Measurements from ENCODE around the gene N4BP3. TPM values are rescaled to one million over a fixed set of nuclear protein-coding genes. Genes with fewer than 3 reads are reported as not detected.

N4BP3 gene
- total and polyA plus RNA-seq, 2 of the 13 experiments (the other 11 are each of a cell fraction or from before 2014, with no cell fraction given), result 0.13 TPM; not detected in 1

- Histone ChIP-seq H2AFZ (ENCODE audit: low read length) (no peak overlapping the region), H3K4me2 (ENCODE audit: low read depth, low read length) (no peak overlapping the region), H3K36me3 (replicated peaks in 1 of 2; ENCODE audit: control insufficient read depth in 1 of 2, insufficient read depth in 2 of 2, low read length in 2 of 2) (no peaks in the 10 kb centered on the region), H3K27me3 (ENCODE audit: control insufficient read depth in 1 of 2, insufficient read depth in 2 of 2, low read length in 2 of 2) (peaks cover 6 to 17% of the 10 kb centered on the region in 2 experiments; a peak in 4 of 5 replicates), H3K27ac (ENCODE audit: extremely low read length, insufficient read depth, low read length) (no peak overlapping the region), H4K20me1 (ENCODE audit: insufficient read depth, low read length) (no peaks in the 10 kb centered on the region), H3K79me2 (ENCODE audit: insufficient read depth, low read length) (no peaks in the 10 kb centered on the region), H3K4me3 (replicated peaks in 1 of 3; ENCODE audit: insufficient read depth in 1 of 3, low read depth in 2 of 3, low read length in 3 of 3) (no peak overlapping the region), H3K9ac (ENCODE audit: insufficient read depth, low read depth, low read length) (no peak overlapping the region), H3K9me3 (ENCODE audit: low read length) (no peaks in the 10 kb centered on the region), H3K4me1 (ENCODE audit: insufficient read depth, low read length) (no peaks in the 10 kb centered on the region)
- FAIRE-seq (no peak), DNase-seq (ENCODE audit: low spot score) (no peak), ATAC-seq (no peak)
- no peak for TF ChIP-seq MTF1 (CRISPR knock-in tag; IDR thresholded peaks at IDR 0.05)
- no peak for TF ChIP-seq KAT7 (CRISPR knock-in tag; IDR thresholded peaks at IDR 0.05; ENCODE audit: borderline replicate concordance)
- TF ChIP-seq TBX2 (CRISPR knock-in tag; IDR thresholded peaks at IDR 0.05; ENCODE audit: borderline replicate concordance), result no peak
- no peak for TF ChIP-seq FOXA1 (IDR thresholded peaks at IDR 0.05)
- TF ChIP-seq FOXA1 (CRISPR knock-in tag; IDR thresholded peaks at IDR 0.05), result no peak
- TF ChIP-seq ZNF121 (CRISPR knock-in tag; IDR thresholded peaks at IDR 0.05), result no peak
- TF ChIP-seq ZNF775 (CRISPR knock-in tag; IDR thresholded peaks at IDR 0.05; ENCODE audit: borderline replicate concordance), result no peak
- TF ChIP-seq ZNF563 (CRISPR knock-in tag; IDR thresholded peaks at IDR 0.05), result no peak
- TF ChIP-seq CREM (IDR thresholded peaks at IDR 0.05), result no peak
- TF ChIP-seq CREM (CRISPR knock-in tag; IDR thresholded peaks at IDR 0.05), result no peak
- TF ChIP-seq KLF9 (CRISPR knock-in tag; IDR thresholded peaks at IDR 0.05; ENCODE audit: low read depth), result no peak
- no peak for TF ChIP-seq ZNF703 (CRISPR knock-in tag; IDR thresholded peaks at IDR 0.05; ENCODE audit: borderline replicate concordance)
- TF ChIP-seq SAFB2 (CRISPR knock-in tag; IDR thresholded peaks at IDR 0.05; ENCODE audit: borderline replicate concordance, low read depth), result no peak
- TF ChIP-seq ZNF484 (CRISPR knock-in tag; IDR thresholded peaks at IDR 0.05; ENCODE audit: borderline replicate concordance, low read depth), result no peak
- TF ChIP-seq ZSCAN30 (CRISPR knock-in tag; IDR thresholded peaks at IDR 0.05), result no peak
- TF ChIP-seq STAG1 (CRISPR knock-in tag; IDR thresholded peaks at IDR 0.05), result no peak
- TF ChIP-seq TFDP1 (CRISPR knock-in tag; IDR thresholded peaks at IDR 0.05; ENCODE audit: borderline replicate concordance), result no peak
- BruUV-seq (replicated peaks), result no TSS peak
- intact Hi-C loops (cut with micrococcal nuclease; ENCODE audit: unreplicated experiment) (no loop called here), in situ Hi-C loops (cut with HindIII; ENCODE audit: extremely low pct_ligation_motif_present, low pct_unique_long_range_greater_than_20kb) (no loop called here)
- CTCF ChIA-PET (ENCODE audit: low intra/inter-chr PET ratio, low total read pairs), result no interaction called here
- 22% methylated on average over 3 of the region's 13 CpGs for WGBS (ENCODE audit: low lambda C conversion rate)
- POLR2A ChIA-PET, result no interaction called here
Observed at GRCh38 chr5:178106556-178107239, 6.6 kb upstream of the N4BP3 start.
